ENCODE data around the gene ECSIT. TPM values are rescaled to one million over a fixed set of nuclear protein-coding genes. Genes with fewer than 3 reads are reported as not detected.

The ECSIT gene
- total and polyA plus RNA-seq, 4 donors, result 31.7 to 58.8 (median 40.4) TPM

- DNase-seq (no peak), ATAC-seq (ENCODE audit: insufficient read depth, low FRiP score) (no peak)
- Histone ChIP-seq H3K27ac (ENCODE audit: low read depth in 1 of 2, low read length in 1 of 2) (no peak overlapping the region), H3K27me3 (ENCODE audit: control insufficient read depth in 3 of 3, insufficient read depth in 3 of 3, low read length in 2 of 3) (no peaks in the 10 kb centered on the region), H3K36me3 (ENCODE audit: control insufficient read depth in 4 of 4, insufficient read depth in 4 of 4, low read length in 4 of 4) (peaks cover 0 to 36% (median 11%) of the 10 kb centered on the region in 4 donors), H3K4me3 (no peak overlapping the region), H3K9me3 (ENCODE audit: control insufficient read depth in 4 of 4, insufficient read depth in 3 of 4, low read length in 3 of 4) (no peaks in the 10 kb centered on the region), H3K9ac (ENCODE audit: insufficient read depth in 1 of 2, low read length in 2 of 2) (no peak overlapping the region), H3K4me1 (ENCODE audit: control insufficient read depth in 5 of 5, insufficient read depth in 5 of 5, low read length in 5 of 5) (peaks cover under 1 to 2% (median under 1%) of the 10 kb centered on the region in 5 donors)
- TF ChIP-seq, protein P1, sequence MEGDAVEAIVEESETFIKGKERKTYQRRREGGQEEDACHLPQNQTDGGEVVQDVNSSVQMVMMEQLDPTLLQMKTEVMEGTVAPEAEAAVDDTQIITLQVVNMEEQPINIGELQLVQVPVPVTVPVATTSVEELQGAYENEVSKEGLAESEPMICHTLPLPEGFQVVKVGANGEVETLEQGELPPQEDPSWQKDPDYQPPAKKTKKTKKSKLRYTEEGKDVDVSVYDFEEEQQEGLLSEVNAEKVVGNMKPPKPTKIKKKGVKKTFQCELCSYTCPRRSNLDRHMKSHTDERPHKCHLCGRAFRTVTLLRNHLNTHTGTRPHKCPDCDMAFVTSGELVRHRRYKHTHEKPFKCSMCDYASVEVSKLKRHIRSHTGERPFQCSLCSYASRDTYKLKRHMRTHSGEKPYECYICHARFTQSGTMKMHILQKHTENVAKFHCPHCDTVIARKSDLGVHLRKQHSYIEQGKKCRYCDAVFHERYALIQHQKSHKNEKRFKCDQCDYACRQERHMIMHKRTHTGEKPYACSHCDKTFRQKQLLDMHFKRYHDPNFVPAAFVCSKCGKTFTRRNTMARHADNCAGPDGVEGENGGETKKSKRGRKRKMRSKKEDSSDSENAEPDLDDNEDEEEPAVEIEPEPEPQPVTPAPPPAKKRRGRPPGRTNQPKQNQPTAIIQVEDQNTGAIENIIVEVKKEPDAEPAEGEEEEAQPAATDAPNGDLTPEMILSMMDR (IDR thresholded peaks at IDR 0.05; ENCODE audit: control extremely low read depth, extremely low read depth), result no peak
- WGBS, 2 donors, result 81 to 89% methylated on average over 20 of the region's 20 CpGs
Measured at GRCh38 chr19:11552666-11553372, 23.9 kb upstream of the ECSIT start.

DNA sequence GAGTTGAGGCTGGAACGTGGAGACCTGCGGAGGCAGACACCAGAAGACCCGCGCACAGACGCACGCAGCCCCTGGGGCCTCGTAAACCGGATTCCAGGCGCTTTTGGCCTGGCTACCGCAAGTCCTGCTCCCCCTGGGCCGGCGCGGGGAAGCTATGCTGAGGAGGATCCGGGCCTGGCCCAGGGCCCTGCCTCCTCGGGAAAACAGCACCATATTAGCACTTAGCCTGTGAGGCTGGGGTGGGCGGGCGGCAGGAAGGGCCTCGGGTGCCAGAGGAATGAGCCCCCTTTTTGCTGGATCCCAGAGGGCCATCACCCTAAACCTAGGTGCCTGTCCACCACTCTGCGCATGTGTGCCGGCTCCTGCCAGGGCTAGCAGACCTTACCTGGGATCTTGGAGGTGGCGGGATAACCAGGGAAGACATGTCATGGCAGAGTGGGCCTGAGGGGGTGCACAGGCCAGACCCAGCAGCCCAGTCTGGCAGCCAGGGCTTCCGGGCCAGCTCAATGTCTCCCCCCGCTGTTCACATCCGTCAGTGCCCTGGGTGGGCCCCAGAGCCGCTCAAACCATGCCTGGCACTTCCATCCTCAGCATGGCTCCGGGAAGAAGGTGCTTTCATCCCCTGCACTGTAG is 22.8 kb upstream of the ECSIT start:
- 90 to 93% methylated on average over 26 of the region's 26 CpGs for WGBS, 2 donors
- Histone ChIP-seq H3K27me3 (ENCODE audit: control insufficient read depth in 3 of 3, insufficient read depth in 3 of 3, low read length in 2 of 3) (no peaks in the 10 kb centered on the region), H3K27ac (ENCODE audit: low read depth in 1 of 2, low read length in 1 of 2) (no peak overlapping the region), H3K36me3 (ENCODE audit: control insufficient read depth in 4 of 4, insufficient read depth in 4 of 4, low read length in 4 of 4) (peaks cover 0 to 35% (median 11%) of the 10 kb centered on the region in 4 donors), H3K9ac (ENCODE audit: insufficient read depth in 1 of 2, low read length in 2 of 2) (no peak overlapping the region), H3K4me1 (ENCODE audit: control insufficient read depth in 5 of 5, insufficient read depth in 5 of 5, low read length in 5 of 5) (no peaks in the 10 kb centered on the region), H3K9me3 (ENCODE audit: control insufficient read depth in 4 of 4, insufficient read depth in 3 of 4, low read length in 3 of 4) (no peaks in the 10 kb centered on the region), H3K4me3 (no peak overlapping the region)
- DNase-seq (no peak), ATAC-seq (ENCODE audit: insufficient read depth, low FRiP score) (no peak)
- TF ChIP-seq, protein P1 (IDR thresholded peaks at IDR 0.05; ENCODE audit: control extremely low read depth, extremely low read depth), result no peak

- ATAC-seq (ENCODE audit: insufficient read depth, low FRiP score), result no peak
- H3K4me1 ChIP-seq (ENCODE audit: control insufficient read depth in 5 of 5, insufficient read depth in 5 of 5, low read length in 5 of 5), result no peaks in the 10 kb centered on the region
- H3K27ac ChIP-seq (ENCODE audit: low read depth in 1 of 2, low read length in 1 of 2), result no peak overlapping the region
- H3K4me3 ChIP-seq, result no peak overlapping the region
- H3K36me3 ChIP-seq (ENCODE audit: control insufficient read depth in 4 of 4, insufficient read depth in 4 of 4, low read length in 4 of 4), result peaks cover 0 to 30% (median 10%) of the 10 kb centered on the region in 4 donors
- 92% methylated on average over 8 of the region's 8 CpGs for WGBS, 2 donors
- DNase-seq, result no peak
- TF ChIP-seq, protein P1 (IDR thresholded peaks at IDR 0.05; ENCODE audit: control extremely low read depth, extremely low read depth), result no peak
- H3K27me3 ChIP-seq (ENCODE audit: control insufficient read depth in 3 of 3, insufficient read depth in 3 of 3, low read length in 2 of 3), result no peaks in the 10 kb centered on the region
- no peaks in the 10 kb centered on the region for H3K9me3 ChIP-seq (ENCODE audit: control insufficient read depth in 4 of 4, insufficient read depth in 3 of 4, low read length in 3 of 4)
- H3K9ac ChIP-seq (ENCODE audit: insufficient read depth in 1 of 2, low read length in 2 of 2), result no peak overlapping the region
Measured at GRCh38 chr19:11550265-11550664, 21.3 kb upstream of the ECSIT start.
